A673 (cell line): Measurements from ENCODE around the gene HOXC6. TPM values are rescaled to one million over a fixed set of nuclear protein-coding genes. Genes with fewer than 3 reads are reported as not detected.

ENCODE experiments used
- BruUV-seq: library from RNA; stranded (reverse); fragments of 400-500 nt; replicated peaks from 2 replicates; lab custom pipeline; 2021; lab: Mats Ljungman, UMichigan
- CTCF ChIA-PET: fragments of 300-600 bp; sonication (Branson Sonifier 250); formaldehyde crosslinking; loops from one replicate; lab custom pipeline; 2022; ENCODE audit warnings: antibody characterized with exemption; lab: Charles Lee
- POLR2A ChIA-PET: fragments of 300-600 bp; sonication (Branson Sonifier 250); formaldehyde crosslinking; loops from one replicate; lab custom pipeline; 2022; ENCODE audit warnings: antibody characterized with exemption; ENCODE audit not compliant: low non-redundant PET; lab: Charles Lee
- DNase-seq: peaks from one replicate; pipeline ENCODE4 v3.0.0-alpha.2; 2015; ENCODE audit warnings: low spot score
- H3K27ac ChIP-seq: fragments of 200-600 bp; sonication (generic); 2 replicates; pipeline ENCODE4 v1.5.1; 2016; ENCODE audit warnings: mixed run types, low read depth, mild to moderate bottlenecking, mixed read lengths, antibody characterized with exemption, low read length; ENCODE audit not compliant: poor library complexity, severe bottlenecking
- H3K27me3 ChIP-seq: fragments of 200-600 bp; sonication (generic); replicated peaks from 2 replicates; pipeline ENCODE4 v1.6.1; 2017; ENCODE audit warnings: mixed run types, low read depth, mild to moderate bottlenecking, mixed read lengths, antibody characterized with exemption, low read length; ENCODE audit not compliant: insufficient read depth, poor library complexity
- H3K36me3 ChIP-seq: fragments of 200-600 bp; sonication (generic); 2 replicates; pipeline ENCODE4 v1.6.1; 2016; ENCODE audit warnings: mixed run types, mild to moderate bottlenecking, mixed read lengths, antibody characterized with exemption, low read length; ENCODE audit not compliant: insufficient read depth, poor library complexity, severe bottlenecking
- H3K4me1 ChIP-seq: fragments of 200-600 bp; sonication (generic); 2 replicates; pipeline ENCODE4 v1.6.1; 2017; ENCODE audit warnings: mixed run types, mild to moderate bottlenecking, mixed read lengths, antibody characterized with exemption, low read length; ENCODE audit not compliant: insufficient read depth, poor library complexity, severe bottlenecking
- H3K4me3 ChIP-seq: fragments of 200-600 bp; sonication (generic); 2 replicates; pipeline ENCODE4 v1.5.1; 2016; ENCODE audit warnings: low read depth, mixed run types, mild to moderate bottlenecking, mixed read lengths, low read length; ENCODE audit not compliant: poor library complexity, severe bottlenecking
- H3K9me3 ChIP-seq: fragments of 200-600 bp; sonication (generic); 2 replicates; pipeline ENCODE4 v1.6.1; 2016; ENCODE audit warnings: mixed run types, low read depth, mild to moderate bottlenecking, mixed read lengths, antibody characterized with exemption, low read length; ENCODE audit not compliant: poor library complexity, severe bottlenecking
- CTCF ChIP-seq: fragments of 300-800, 200-600 bp; sonication (generic); conservative IDR thresholded peaks from 2 replicates; pipeline ENCODE4 v1.5.1; 2017; ENCODE audit warnings: low read depth, mild to moderate bottlenecking, antibody characterized with exemption, low read length, moderate library complexity, mixed read lengths
- EZH2 ChIP-seq: fragments of 200-600 bp; sonication (generic); IDR thresholded peaks from 2 replicates; pipeline ENCODE4 v1.6.1; 2017; ENCODE audit warnings: borderline replicate concordance, low read depth, mild to moderate bottlenecking, mixed read lengths, antibody characterized with exemption, low read length; ENCODE audit not compliant: poor library complexity, severe bottlenecking
- intact Hi-C: fragments of 100-400 bp; cut with micrococcal nuclease; formaldehyde crosslinking; loops from one replicate; pipeline ENCODE4 v1.10.0; 2022; ENCODE audit not compliant: unreplicated experiment
- total RNA-seq: library from RNA; stranded (reverse); gene quantifications from 2 replicates; pipeline ENCODE4 v1.2.3, GENCODE V29; 2021

The HOXC6 gene
- total RNA-seq, 1 experiment from 2014 or later = 20.8 TPM

- ChIA-PET CTCF (interaction anchor here (0.7 to 3.4 kb wide), 2 partner anchors 205 to 214 kb away, joined by 8 to 32 read pairs; no protein-coding TSS in a partner anchor), POLR2A (no interaction called here)
- H3K4me3 ChIP-seq = peak overlapping the region; percentile 72
- no peaks in the 10 kb centered on the region for H3K27me3 ChIP-seq
- no peaks in the 10 kb centered on the region for H3K9me3 ChIP-seq
- TSS peak; percentile 34 for BruUV-seq
- H3K27ac ChIP-seq = peak overlapping the region; percentile 81
- TF ChIP-seq CTCF = no peak
- no peak for TF ChIP-seq EZH2
- intact Hi-C loops = loop anchor here (10.0 kb wide), 1 partner anchor 388 kb away; no protein-coding TSS in a partner anchor
- no peaks in the 10 kb centered on the region for H3K36me3 ChIP-seq
- no peak for DNase-seq
- H3K4me1 ChIP-seq = peaks cover 56% of the 10 kb centered on the region
These were observed 41.4 kb upstream of the HOXC6 start for GRCh38 chr12:53986686-53987483.

GRCh38 chr12:53987787-53988230, 40.4 kb upstream of the HOXC6 start:
- intact Hi-C loops = loop anchor here (10.0 kb wide), 1 partner anchor 387 kb away; no protein-coding TSS in a partner anchor
- Histone ChIP-seq H3K36me3 (no peaks in the 10 kb centered on the region), H3K27me3 (no peaks in the 10 kb centered on the region), H3K4me3 (peak overlapping the region; percentile 72), H3K4me1 (peaks cover 66% of the 10 kb centered on the region), H3K27ac (peak overlapping the region; percentile 65), H3K9me3 (no peaks in the 10 kb centered on the region)
- no peak for DNase-seq
- TF ChIP-seq EZH2 (no peak), CTCF (no peak)
- no TSS peak for BruUV-seq
- CTCF ChIA-PET = interaction anchor here (0.7 kb wide), 1 partner anchor 250 kb away, joined by 17 read pairs; no protein-coding TSS in a partner anchor
- POLR2A ChIA-PET = interaction anchor here (0.6 to 0.7 kb wide), 3 partner anchors 10 to 204 kb away, joined by 5 to 9 read pairs (median 5); no protein-coding TSS in a partner anchor

- intact Hi-C loops = loop anchor here (1.0 to 10.0 kb wide), 2 partner anchors 16 to 386 kb away; no protein-coding TSS in a partner anchor
- Histone ChIP-seq H3K27ac (peak overlapping the region; percentile 65), H3K9me3 (no peaks in the 10 kb centered on the region), H3K36me3 (no peaks in the 10 kb centered on the region), H3K4me3 (peak overlapping the region; percentile 47), H3K4me1 (peaks cover 74% of the 10 kb centered on the region), H3K27me3 (no peaks in the 10 kb centered on the region)
- TF ChIP-seq CTCF (no peak), EZH2 (no peak)
- DNase-seq = no peak
- BruUV-seq = no TSS peak
- POLR2A ChIA-PET = interaction anchor here (0.6 to 0.7 kb wide), 2 partner anchors 11 to 749 kb away, joined by 5 to 11 read pairs; no protein-coding TSS in a partner anchor
- CTCF ChIA-PET = interaction anchor here (0.6 to 1.0 kb wide), 3 partner anchors 203 to 528 kb away, joined by 3 to 7 read pairs (median 4); no protein-coding TSS in a partner anchor
These were observed 39.6 kb upstream of the HOXC6 start for GRCh38 chr12:53988541-53989226.
